Mammary epithelial cell (primary cell): ENCODE data around the gene KLHDC8B.

Source experiments
- EZH2 ChIP-seq: IDR thresholded peaks from 2 replicates; pipeline ENCODE4 v1.6.1; 2012; ENCODE audit warnings: low read length, inconsistent platforms, borderline replicate concordance
- TF ChIP-seq, protein P1 (sequence below), 2 donors: IDR thresholded peaks in 1 of 2; conservative IDR thresholded peaks in 1 of 2; 2 replicates each; pipeline ENCODE4 v1.5.1; 2011 to 2012; ENCODE audit warnings: inconsistent platforms in 2 of 2, low read length in 2 of 2, mild to moderate bottlenecking in 2 of 2, control low read depth in 1 of 2, low read depth in 1 of 2; ENCODE audit not compliant: insufficient read depth in 1 of 2; ENCODE audit errors: extremely low read depth in 1 of 2

- TF ChIP-seq, protein P1, sequence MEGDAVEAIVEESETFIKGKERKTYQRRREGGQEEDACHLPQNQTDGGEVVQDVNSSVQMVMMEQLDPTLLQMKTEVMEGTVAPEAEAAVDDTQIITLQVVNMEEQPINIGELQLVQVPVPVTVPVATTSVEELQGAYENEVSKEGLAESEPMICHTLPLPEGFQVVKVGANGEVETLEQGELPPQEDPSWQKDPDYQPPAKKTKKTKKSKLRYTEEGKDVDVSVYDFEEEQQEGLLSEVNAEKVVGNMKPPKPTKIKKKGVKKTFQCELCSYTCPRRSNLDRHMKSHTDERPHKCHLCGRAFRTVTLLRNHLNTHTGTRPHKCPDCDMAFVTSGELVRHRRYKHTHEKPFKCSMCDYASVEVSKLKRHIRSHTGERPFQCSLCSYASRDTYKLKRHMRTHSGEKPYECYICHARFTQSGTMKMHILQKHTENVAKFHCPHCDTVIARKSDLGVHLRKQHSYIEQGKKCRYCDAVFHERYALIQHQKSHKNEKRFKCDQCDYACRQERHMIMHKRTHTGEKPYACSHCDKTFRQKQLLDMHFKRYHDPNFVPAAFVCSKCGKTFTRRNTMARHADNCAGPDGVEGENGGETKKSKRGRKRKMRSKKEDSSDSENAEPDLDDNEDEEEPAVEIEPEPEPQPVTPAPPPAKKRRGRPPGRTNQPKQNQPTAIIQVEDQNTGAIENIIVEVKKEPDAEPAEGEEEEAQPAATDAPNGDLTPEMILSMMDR (conservative IDR thresholded peaks at IDR 0.05 in 1 of 2, IDR thresholded peaks at IDR 0.05 in 1 of 2; ENCODE audit: extremely low read depth in 1 of 2, insufficient read depth in 1 of 2, low read depth in 1 of 2, low read length in 2 of 2): no peak
- TF ChIP-seq EZH2: no peak
Observed at GRCh38 chr3:49181351-49181750, 10.0 kb downstream of the KLHDC8B start.
